Measurements from ENCODE around the gene TGM2.

The TGM2 gene

GRCh38 chr20:38130687-38131587, 34.1 kb downstream of the TGM2 start:
- DNase-seq, result no peak

DNA sequence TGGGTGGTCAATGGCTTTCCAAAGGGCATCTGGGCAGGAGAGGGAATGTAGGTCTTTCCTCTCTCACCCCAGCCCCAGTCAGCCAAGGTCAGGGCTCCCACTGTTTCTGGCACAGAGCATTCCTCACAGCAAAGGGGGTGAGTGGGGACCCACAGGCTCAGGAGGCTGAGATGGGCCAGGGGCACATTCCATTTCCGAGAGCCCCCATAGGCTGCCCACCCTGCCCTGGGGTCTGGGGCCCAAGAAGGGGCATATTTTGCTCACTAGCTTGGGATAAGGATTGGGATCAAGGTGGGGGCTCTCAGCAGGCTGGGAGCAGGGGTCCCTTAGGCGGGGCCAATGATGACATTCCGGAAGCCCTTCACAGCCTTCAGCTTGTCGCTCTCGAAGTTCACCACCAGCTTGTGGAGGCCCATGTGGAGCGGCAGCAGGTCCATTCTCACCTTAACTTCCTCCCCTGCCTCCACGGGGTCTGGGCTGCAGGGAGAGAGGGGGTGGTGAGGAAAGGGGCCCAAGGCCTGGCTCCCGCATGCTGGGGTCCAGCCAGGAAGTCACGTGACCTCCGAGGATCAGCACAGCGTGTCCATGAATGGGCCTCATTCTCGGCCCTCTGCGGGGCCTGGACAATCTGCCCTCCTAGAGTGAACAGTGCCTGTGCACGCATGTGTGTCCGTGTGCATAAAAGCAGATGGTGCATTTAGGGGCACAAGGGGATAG, 35.0 kb downstream of the TGM2 start:
- DNase-seq, result no peak

DNA sequence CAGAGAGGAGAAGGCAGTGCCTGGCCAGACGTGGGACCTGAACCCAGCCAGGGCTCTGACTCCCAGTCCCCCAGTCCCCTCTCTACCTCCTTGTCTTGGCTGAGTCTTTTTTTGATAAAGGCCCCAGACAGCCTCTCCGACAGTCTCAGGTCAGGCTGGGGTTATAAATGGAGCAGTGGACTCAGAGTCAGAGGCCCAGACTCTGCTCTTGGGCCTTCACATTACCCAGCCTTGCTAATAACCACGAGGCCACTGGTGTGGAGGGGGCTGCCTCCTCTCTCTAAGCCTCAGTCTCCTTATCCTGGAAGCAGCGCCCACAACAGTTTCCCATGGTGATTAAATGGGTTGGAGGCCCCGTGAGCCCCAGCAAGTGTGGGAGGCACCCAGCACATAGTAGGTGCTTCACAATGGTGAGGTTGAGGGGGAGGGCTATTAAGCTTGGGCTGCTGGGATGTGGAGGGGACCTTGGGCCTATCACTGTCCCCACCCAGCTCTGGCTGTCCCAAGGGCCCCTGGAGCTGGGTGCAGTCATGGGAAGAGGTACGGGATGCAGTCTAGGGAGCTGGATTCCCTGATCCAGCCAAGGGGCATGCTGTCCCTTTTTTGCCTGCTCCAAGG, 35.7 kb downstream of the TGM2 start:
- DNase-seq, result no peak

- no peak for DNase-seq
These were observed 36.4 kb downstream of the TGM2 start for GRCh38 chr20:38128691-38129090.

DNA sequence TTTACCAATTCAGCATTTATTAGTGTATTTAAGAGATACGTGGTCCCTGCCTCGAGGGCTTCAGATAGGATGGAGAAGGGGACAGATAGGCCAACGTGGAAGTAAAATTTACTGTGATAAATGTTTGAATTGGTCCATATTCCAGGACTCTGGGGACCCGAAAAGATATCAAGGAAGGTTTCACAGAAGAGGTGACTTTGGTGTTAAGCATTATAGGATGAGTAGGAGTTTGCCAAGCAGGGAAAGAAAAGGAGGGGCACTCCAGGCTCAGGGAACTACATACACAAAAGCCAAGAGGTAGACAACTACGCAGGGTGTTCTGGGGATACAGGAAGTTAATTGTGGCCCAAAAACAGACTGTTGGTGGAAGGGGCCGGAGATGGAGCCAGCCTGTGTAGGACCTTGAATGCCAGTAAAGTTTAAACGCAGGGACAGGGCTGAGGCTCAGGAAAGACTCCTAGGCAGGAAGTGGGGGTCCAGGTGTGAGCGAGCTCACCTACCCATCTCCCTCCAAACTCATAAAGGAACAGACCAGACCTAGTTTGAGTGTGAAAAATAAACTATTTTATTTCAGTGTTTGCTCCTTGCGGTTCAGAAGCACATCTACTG, 37.0 kb downstream of the TGM2 start:
- no peak for DNase-seq

- no peak for DNase-seq
These were observed 38.0 kb downstream of the TGM2 start for GRCh38 chr20:38126932-38127621.

GRCh38 chr20:38126146-38126921, 38.7 kb downstream of the TGM2 start:
- DNase-seq, result no peak

DNA sequence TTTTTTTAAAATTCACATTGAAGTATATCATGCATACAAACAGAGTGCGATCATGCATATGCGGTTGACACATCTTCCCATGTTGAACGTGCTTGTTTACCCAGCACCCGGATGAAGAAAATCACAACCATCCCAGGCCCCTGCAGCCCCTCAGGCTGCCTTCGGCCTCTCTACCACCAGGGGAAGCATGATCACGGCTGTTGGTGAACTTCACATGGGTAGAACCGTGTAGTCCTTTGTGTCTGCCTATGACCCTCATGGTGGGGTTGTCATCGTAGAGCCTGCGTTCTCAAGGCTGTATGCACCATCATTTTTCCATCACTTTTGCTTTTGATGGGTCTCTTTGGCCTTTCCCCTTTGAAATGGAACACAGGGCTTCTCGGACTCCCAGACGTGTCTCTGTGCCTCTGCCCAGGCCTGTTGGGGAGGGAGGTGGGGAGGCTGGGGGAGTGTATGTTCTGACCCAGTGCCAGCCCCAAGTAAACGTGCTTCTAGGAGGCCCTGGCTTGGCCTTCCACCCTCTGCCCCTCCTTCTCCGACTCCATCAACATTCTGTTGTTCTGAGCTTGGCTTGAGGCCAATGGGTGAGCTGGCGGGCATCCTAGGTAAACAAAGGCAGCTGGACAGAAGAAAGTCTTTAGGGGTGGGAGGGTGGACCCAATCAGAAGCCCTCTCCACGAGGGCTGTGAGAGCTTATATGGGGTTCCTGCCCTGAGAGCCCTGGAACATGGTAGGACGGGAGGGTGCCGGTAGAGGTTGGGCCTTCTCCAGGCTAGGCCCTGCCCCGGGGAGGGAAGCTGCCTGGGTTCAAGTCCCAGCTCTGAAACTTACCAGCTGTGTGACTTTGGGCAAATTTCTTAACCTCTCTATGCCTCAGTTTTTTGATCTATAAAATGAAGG, 39.7 kb downstream of the TGM2 start:
- DNase-seq, result no peak

DNA sequence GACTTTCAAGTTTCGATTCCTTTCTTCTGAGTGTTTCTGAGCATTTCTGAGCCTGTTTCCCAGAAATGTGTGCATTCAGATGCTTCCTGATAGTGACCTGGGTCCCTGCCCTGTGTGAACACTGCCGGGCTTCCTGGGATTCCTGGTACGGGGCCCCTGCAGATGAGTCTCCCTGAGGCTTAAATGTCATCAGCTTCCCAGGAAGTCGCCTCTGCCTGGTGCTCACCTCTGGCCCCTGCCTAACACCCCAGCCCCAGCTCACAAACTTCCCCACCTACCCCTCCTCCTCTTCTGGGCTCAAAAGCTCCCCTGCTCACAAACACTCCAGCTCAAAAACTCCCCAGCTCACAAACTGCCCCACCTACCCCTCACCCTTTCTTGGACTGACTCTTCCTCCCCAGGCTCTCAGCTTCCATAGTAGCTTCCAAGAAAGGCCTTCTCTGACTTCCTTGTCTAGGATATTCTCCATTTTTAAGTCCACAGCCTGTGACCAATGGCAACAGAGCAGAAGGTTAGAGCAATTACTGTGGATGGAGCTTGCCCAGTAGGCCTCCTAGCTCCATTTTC, 42.0 kb downstream of the TGM2 start:
- no peak for DNase-seq

GRCh38 chr20:38121741-38122140, 43.3 kb downstream of the TGM2 start:
- DNase-seq, result no peak

GRCh38 chr20:38120625-38120988, 44.5 kb downstream of the TGM2 start:
- no peak for DNase-seq

DNA sequence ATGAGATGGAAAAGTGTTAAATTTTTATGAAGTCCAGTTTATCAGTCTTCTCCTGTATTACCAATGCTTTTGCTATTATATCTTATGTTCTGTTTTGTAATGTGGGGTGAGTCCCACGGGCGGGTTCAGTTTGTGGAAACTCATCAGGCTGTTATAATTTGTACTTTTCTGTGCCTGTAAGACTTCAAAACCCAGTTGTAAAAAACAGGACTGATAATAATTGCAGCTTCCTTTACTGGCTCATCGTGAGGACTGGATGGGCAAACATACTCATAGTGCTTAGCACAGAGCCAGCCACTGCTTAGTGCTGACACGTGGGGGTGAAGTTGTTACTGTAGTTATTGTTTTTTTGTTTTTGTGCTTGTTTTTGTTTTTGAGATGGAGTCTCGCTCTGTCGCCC, 45.6 kb downstream of the TGM2 start:
- DNase-seq, result no peak

DNA sequence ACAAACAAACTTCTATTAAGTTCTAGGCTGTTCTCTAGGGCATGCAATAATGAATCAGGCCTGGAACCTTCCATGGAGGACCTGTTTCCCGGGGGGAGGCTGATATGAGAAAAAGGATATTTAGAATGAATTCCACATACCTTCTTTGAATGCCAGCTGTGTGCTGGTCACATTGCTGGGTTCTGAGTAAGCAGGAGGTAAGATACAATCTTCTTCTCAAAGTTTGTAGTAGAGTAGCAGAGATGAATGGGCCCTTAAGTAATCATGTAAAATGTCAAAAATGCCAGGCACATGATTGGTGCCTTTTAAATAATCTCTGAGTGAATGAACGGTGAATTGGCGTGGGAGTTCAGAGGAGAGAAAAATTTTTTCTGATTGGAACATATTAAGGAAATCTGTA, 47.4 kb downstream of the TGM2 start:
- no peak for DNase-seq

GRCh38 chr20:38117205-38117604, 47.9 kb downstream of the TGM2 start:
- no peak for DNase-seq

- no peak for DNase-seq
These were observed 48.5 kb downstream of the TGM2 start for GRCh38 chr20:38116409-38117165.

GRCh38 chr20:38115896-38116295, 49.2 kb downstream of the TGM2 start:
- no peak for DNase-seq

- DNase-seq, result no peak
These were observed 49.9 kb downstream of the TGM2 start for GRCh38 chr20:38115205-38115604.

GRCh38 chr20:38114353-38114791, 50.7 kb downstream of the TGM2 start:
- DNase-seq, result no peak
